SK-N-MC (cell line): ENCODE results near the gene HSF2.
A peak's percentile ranks its signal among the peaks of the same experiment; 100 is the strongest.
"Not testable (repeated sequence)": the region's sequence is repeated elsewhere in the genome, so short reads cannot be mapped to it uniquely, and the experiment has no call there.

Experiments
- DNase-seq: peaks from one replicate; pipeline ENCODE4 v3.0.0-alpha.2; 2011; ENCODE audit warnings: low read depth, low spot score
- H3K27ac ChIP-seq: fragments of 200-600 bp; sonication (generic); 2 replicates; pipeline ENCODE4 v1.5.1; 2016; ENCODE audit warnings: mixed run types
- H3K36me3 ChIP-seq: fragments of 200-600 bp; sonication (generic); 2 replicates; pipeline ENCODE4 v1.6.1; 2017; ENCODE audit warnings: antibody characterized with exemption, low read length, mixed read lengths; ENCODE audit not compliant: insufficient read depth
- H3K4me3 ChIP-seq: fragments of 200-600 bp; sonication (generic); 2 replicates; pipeline ENCODE4 v1.5.1; 2016
- H3K9ac ChIP-seq: fragments of 200-600 bp; sonication (generic); 2 replicates; pipeline ENCODE4 v1.8.0; 2017; ENCODE audit warnings: mixed run types, mixed read lengths; ENCODE audit not compliant: insufficient read length
- H3K9me3 ChIP-seq: fragments of 200-600 bp; sonication (generic); 2 replicates; pipeline ENCODE4 v1.6.1; 2017; ENCODE audit warnings: low read depth, mild to moderate bottlenecking, antibody characterized with exemption, low read length, moderate library complexity, mixed read lengths
- EZH2 ChIP-seq: fragments of 200-600 bp; sonication (generic); IDR thresholded peaks from one replicate; pipeline ENCODE4 v1.6.1; 2017; ENCODE audit warnings: antibody characterized with exemption
- FOXP2 ChIP-seq: optimal IDR thresholded peaks from 2 replicates; pipeline ENCODE3; 2011; ENCODE audit warnings: mild to moderate bottlenecking, moderate library complexity; ENCODE audit not compliant: insufficient read depth; ENCODE audit errors: extremely low read length, control extremely low read depth
- POLR2AphosphoS5 ChIP-seq: IDR thresholded peaks from 2 replicates; pipeline ENCODE4 v1.6.1; 2012; ENCODE audit warnings: mild to moderate bottlenecking, low read depth, low read length, borderline replicate concordance

The HSF2 gene

GRCh38 chr6:122454673-122455072 lies 55.2 kb downstream of the HSF2 start:
- Histone ChIP-seq H3K9ac (no peak overlapping the region), H3K4me3 (no peak overlapping the region), H3K36me3 (peaks cover 76% of the 10 kb centered on the region), H3K27ac (no peak overlapping the region), H3K9me3 (no peaks in the 10 kb centered on the region)
- no peak for TF ChIP-seq FOXP2
- TF ChIP-seq EZH2, result no peak
- no peak for TF ChIP-seq POLR2AphosphoS5
- DNase-seq, result no peak

- not testable (repeated sequence) for H3K9me3 ChIP-seq, H3K9ac ChIP-seq, H3K4me3 ChIP-seq, DNase-seq, H3K27ac ChIP-seq
- peaks cover 72% of the 10 kb centered on the region for H3K36me3 ChIP-seq
Measured at GRCh38 chr6:122455116-122455515, 55.7 kb downstream of the HSF2 start.

GRCh38 chr6:122458087-122458486 lies 58.6 kb downstream of the HSF2 start:
- Histone ChIP-seq H3K27ac (no peak overlapping the region), H3K9me3 (peaks cover 6% of the 10 kb centered on the region; the same call in 1 of the 2 replicates), H3K9ac (no peak overlapping the region), H3K36me3 (peaks cover 66% of the 10 kb centered on the region), H3K4me3 (no peak overlapping the region)
- DNase-seq, result no peak
- TF ChIP-seq POLR2AphosphoS5 (no peak), EZH2 (no peak), FOXP2 (no peak)

GRCh38 chr6:122459240-122459639 lies 59.8 kb downstream of the HSF2 start:
- no peak overlapping the region for H3K27ac ChIP-seq
- H3K36me3 ChIP-seq, result peaks cover 66% of the 10 kb centered on the region
- DNase-seq, result no peak
- H3K9me3 ChIP-seq, result peaks cover 9% of the 10 kb centered on the region; the same call in 1 of the 2 replicates
- H3K9ac ChIP-seq, result no peak overlapping the region
- H3K4me3 ChIP-seq, result no peak overlapping the region
- TF ChIP-seq EZH2 (no peak), POLR2AphosphoS5 (no peak), FOXP2 (no peak)

GRCh38 chr6:122459865-122460416 lies 60.5 kb downstream of the HSF2 start:
- H3K9me3 ChIP-seq, H3K27ac ChIP-seq, H3K4me3 ChIP-seq, H3K9ac ChIP-seq, DNase-seq: not testable (repeated sequence)
- peaks cover 66% of the 10 kb centered on the region for H3K36me3 ChIP-seq

- Histone ChIP-seq H3K36me3 (peaks cover 67% of the 10 kb centered on the region), H3K4me3 (no peak overlapping the region), H3K27ac (no peak overlapping the region), H3K9ac (no peak overlapping the region), H3K9me3 (peaks cover 9% of the 10 kb centered on the region; the same call in 1 of the 2 replicates)
- no peak for TF ChIP-seq POLR2AphosphoS5
- TF ChIP-seq EZH2, result no peak
- no peak for TF ChIP-seq FOXP2
- no peak for DNase-seq
Measured at GRCh38 chr6:122461885-122462284, 62.4 kb downstream of the HSF2 start.

DNA sequence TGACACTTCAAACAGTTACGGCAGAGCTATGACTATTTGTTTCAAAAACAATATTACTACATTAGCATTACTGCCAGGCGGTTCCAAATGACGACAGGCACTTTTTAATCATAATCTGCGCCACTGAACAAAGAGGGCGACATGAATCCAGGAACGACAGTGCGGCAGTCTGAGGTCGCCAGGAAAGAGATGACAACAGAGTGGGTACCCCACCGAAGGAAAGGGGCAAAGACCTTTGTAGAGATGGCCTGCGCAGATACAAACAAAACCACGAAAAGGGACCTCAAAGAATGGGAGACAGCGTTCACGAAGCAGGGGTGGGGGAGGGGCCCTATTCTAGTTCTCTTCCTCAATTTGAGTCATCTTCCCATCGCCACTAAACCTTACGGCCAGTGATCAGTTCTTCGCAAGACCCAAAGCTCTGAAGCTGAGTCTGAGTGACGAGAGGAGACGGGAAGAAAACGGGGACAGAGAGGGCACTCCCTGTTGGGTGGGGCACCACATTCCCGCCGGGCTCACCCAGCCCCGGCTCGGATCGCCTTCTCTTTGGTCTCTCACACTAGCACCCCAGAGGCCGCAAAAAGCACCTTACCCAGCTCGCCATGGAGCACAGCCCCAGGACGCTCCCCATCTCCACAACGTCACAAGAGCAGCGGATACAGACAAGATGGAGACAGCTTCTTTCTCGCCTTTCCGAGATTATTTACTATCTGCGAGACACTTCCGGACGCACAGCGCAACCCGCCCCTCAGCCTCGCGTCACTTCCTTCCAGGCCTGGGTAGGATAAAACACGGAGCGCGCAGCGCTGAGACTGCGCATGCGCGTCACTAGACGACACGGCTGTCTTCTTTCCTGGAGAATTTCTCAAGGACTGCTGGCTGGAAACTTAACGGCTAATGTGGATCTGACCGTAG lies 71.9 kb downstream of the HSF2 start, which contains the start of gene SERINC1:
TSS of gene SERINC1 (minus strand) at position 701 of the 915 bp plus-strand sequence. CDS start at position 631, 70 bp downstream.
- Histone ChIP-seq H3K4me3 (peak within 1 kb of the TSS; percentile 86), H3K9ac (peak within 1 kb of the TSS; percentile 91), H3K27ac (peak within 1 kb of the TSS; percentile 48; the same call in 1 of the 2 replicates), H3K9me3 (peaks cover 6% of the 10 kb centered on the region; the same call in 1 of the 2 replicates), H3K36me3 (peaks cover 33% of the 10 kb centered on the region)
- TF ChIP-seq POLR2AphosphoS5 (peak; percentile 93), FOXP2 (peak; percentile 94), EZH2 (no peak)
- peak; percentile 77 for DNase-seq

DNA sequence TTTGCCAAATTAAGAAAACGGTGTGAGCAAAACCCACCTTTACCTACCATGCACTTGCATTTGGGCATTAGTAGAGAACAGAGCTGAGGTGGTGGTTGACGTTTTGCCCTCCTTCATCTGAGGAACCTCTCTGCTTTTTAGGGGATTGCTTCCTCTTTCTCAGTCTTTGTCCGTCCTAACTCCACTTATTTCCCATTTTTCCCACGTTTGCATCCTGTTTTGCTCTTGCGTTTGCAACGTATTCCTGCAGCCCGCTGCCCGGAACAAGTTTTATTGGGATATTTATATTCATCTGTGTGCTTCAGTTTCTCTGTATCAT lies 72.5 kb downstream of the HSF2 start:
- Histone ChIP-seq H3K9ac (peak overlapping the region; percentile 91), H3K4me3 (peak overlapping the region; percentile 86), H3K36me3 (peaks cover 26% of the 10 kb centered on the region), H3K27ac (peak overlapping the region; percentile 33; the same call in 1 of the 2 replicates), H3K9me3 (peaks cover 6% of the 10 kb centered on the region; the same call in 1 of the 2 replicates)
- no peak for TF ChIP-seq POLR2AphosphoS5
- TF ChIP-seq FOXP2, result no peak
- TF ChIP-seq EZH2, result no peak
- DNase-seq, result no peak
